Measurements from ENCODE around the gene UBE2D2. TPM values are rescaled to one million over a fixed set of nuclear protein-coding genes. Genes with fewer than 3 reads are reported as not detected.
"Not testable (repeated sequence)": the region's sequence is repeated elsewhere in the genome, so short reads cannot be mapped to it uniquely, and the experiment has no call there.

Gene UBE2D2
- total RNA-seq, 1 experiment from 2014 or later, result 187 TPM

- intact Hi-C loops (cut with micrococcal nuclease; ENCODE audit: unreplicated experiment), result loop anchor here (2.0 kb wide), 1 partner anchor 42 kb away; no protein-coding TSS in a partner anchor
- no peak for TF ChIP-seq CTCF (IDR thresholded peaks at IDR 0.05; ENCODE audit: unreplicated experiment)
- Mint-ChIP-seq H3K4me1 (ENCODE audit: low read depth, unreplicated experiment) (peaks cover 26% of the 10 kb centered on the region), H3K36me3 (ENCODE audit: insufficient read depth, unreplicated experiment) (peaks cover 19% of the 10 kb centered on the region), H3K4me3 (ENCODE audit: low read depth, unreplicated experiment) (no peak overlapping the region), H3K9me3 (ENCODE audit: low read depth, unreplicated experiment) (no peaks in the 10 kb centered on the region), H3K27me3 (ENCODE audit: unreplicated experiment) (no peaks in the 10 kb centered on the region), H3K27ac (ENCODE audit: unreplicated experiment) (no peak overlapping the region)
- no peak for DNase-seq
- no TSS peak for BruUV-seq (replicated peaks)
- CTCF ChIA-PET, result interaction anchor here (1.0 to 1.6 kb wide), 3 partner anchors 12 to 33 kb away, joined by 3 to 12 read pairs (median 3); no protein-coding TSS in a partner anchor
Observed at GRCh38 chr5:139575313-139575646, 14.1 kb downstream of the UBE2D2 start.

- Mint-ChIP-seq H3K9me3 (ENCODE audit: low read depth, unreplicated experiment) (no peaks in the 10 kb centered on the region), H3K4me3 (ENCODE audit: low read depth, unreplicated experiment) (no peak overlapping the region), H3K4me1 (ENCODE audit: low read depth, unreplicated experiment) (peaks cover 25% of the 10 kb centered on the region), H3K27ac (ENCODE audit: unreplicated experiment) (no peak overlapping the region), H3K27me3 (ENCODE audit: unreplicated experiment) (no peaks in the 10 kb centered on the region), H3K36me3 (ENCODE audit: insufficient read depth, unreplicated experiment) (peaks cover 17% of the 10 kb centered on the region)
- BruUV-seq (replicated peaks), result no TSS peak
- DNase-seq, result no peak
- CTCF ChIA-PET, result interaction anchor here (1.1 to 1.6 kb wide), 2 partner anchors 13 to 32 kb away, joined by 3 to 12 read pairs; no protein-coding TSS in a partner anchor
- intact Hi-C loops (cut with micrococcal nuclease; ENCODE audit: unreplicated experiment), result loop anchor here (2.0 kb wide), 1 partner anchor 41 kb away; no protein-coding TSS in a partner anchor
- TF ChIP-seq CTCF (IDR thresholded peaks at IDR 0.05; ENCODE audit: unreplicated experiment), result no peak
Observed at GRCh38 chr5:139575751-139576150, 14.6 kb downstream of the UBE2D2 start.

- intact Hi-C loops (cut with micrococcal nuclease; ENCODE audit: unreplicated experiment), result no loop called here
- CTCF ChIA-PET, result interaction anchor here (0.7 kb wide), 1 partner anchor 246 kb away, joined by 8 read pairs; no protein-coding TSS in a partner anchor
- no peak overlapping the region for H3K27ac Mint-ChIP-seq (ENCODE audit: unreplicated experiment)
Observed at GRCh38 chr5:139577689-139578290, 16.7 kb downstream of the UBE2D2 start.

GRCh38 chr5:139578325-139578724 lies 17.2 kb downstream of the UBE2D2 start:
- CTCF ChIA-PET, result no interaction called here
- Mint-ChIP-seq H3K4me1 (ENCODE audit: low read depth, unreplicated experiment) (peaks cover 7% of the 10 kb centered on the region), H3K9me3 (ENCODE audit: low read depth, unreplicated experiment) (no peaks in the 10 kb centered on the region), H3K27me3 (ENCODE audit: unreplicated experiment) (no peaks in the 10 kb centered on the region), H3K4me3 (ENCODE audit: low read depth, unreplicated experiment) (no peak overlapping the region), H3K27ac (ENCODE audit: unreplicated experiment) (no peak overlapping the region), H3K36me3 (ENCODE audit: insufficient read depth, unreplicated experiment) (peaks cover 22% of the 10 kb centered on the region)
- no peak for TF ChIP-seq CTCF (IDR thresholded peaks at IDR 0.05; ENCODE audit: unreplicated experiment)
- DNase-seq, result no peak
- BruUV-seq (replicated peaks), result no TSS peak
- intact Hi-C loops (cut with micrococcal nuclease; ENCODE audit: unreplicated experiment), result no loop called here

More at GRCh38 chr5:139577689-139578290, 16.7 kb downstream of the UBE2D2 start:
- Mint-ChIP-seq H3K27me3 (ENCODE audit: unreplicated experiment) (no peaks in the 10 kb centered on the region), H3K36me3 (ENCODE audit: insufficient read depth, unreplicated experiment) (peaks cover 21% of the 10 kb centered on the region), H3K4me1 (ENCODE audit: low read depth, unreplicated experiment) (peaks cover 7% of the 10 kb centered on the region), H3K9me3 (ENCODE audit: low read depth, unreplicated experiment) (no peaks in the 10 kb centered on the region), H3K4me3 (ENCODE audit: low read depth, unreplicated experiment) (no peak overlapping the region)
- no peak for DNase-seq
- BruUV-seq (replicated peaks), result no TSS peak
- TF ChIP-seq CTCF (IDR thresholded peaks at IDR 0.05; ENCODE audit: unreplicated experiment), result no peak

GRCh38 chr5:139582181-139582580 lies 21.0 kb downstream of the UBE2D2 start:
- intact Hi-C loops (cut with micrococcal nuclease; ENCODE audit: unreplicated experiment); BruUV-seq (replicated peaks); H3K9me3 Mint-ChIP-seq (ENCODE audit: low read depth, unreplicated experiment); H3K4me3 Mint-ChIP-seq (ENCODE audit: low read depth, unreplicated experiment); H3K27ac Mint-ChIP-seq (ENCODE audit: unreplicated experiment); H3K4me1 Mint-ChIP-seq (ENCODE audit: low read depth, unreplicated experiment); CTCF ChIA-PET; H3K27me3 Mint-ChIP-seq (ENCODE audit: unreplicated experiment): not testable (repeated sequence)
- H3K36me3 Mint-ChIP-seq (ENCODE audit: insufficient read depth, unreplicated experiment), result peaks cover 35% of the 10 kb centered on the region
- peak; percentile 11 for DNase-seq

Measured in Calu3 (cell line).